ENCODE data around the gene SLC35B3.

SLC35B3 gene

GRCh38 chr6:8375916-8376315, 59.4 kb downstream of the SLC35B3 start:
- Histone ChIP-seq H3K27me3 (ENCODE audit: control insufficient read depth, insufficient read depth, low read length) (no peaks in the 10 kb centered on the region), H3K4me3 (ENCODE audit: low read depth, low read length) (no peak overlapping the region), H3K4me1 (ENCODE audit: control insufficient read depth, insufficient read depth, low read length) (peaks cover 5% of the 10 kb centered on the region), H3K36me3 (ENCODE audit: control insufficient read depth, insufficient read depth, low read length) (no peaks in the 10 kb centered on the region), H3K9ac (ENCODE audit: low read length) (no peak overlapping the region), H3K9me3 (ENCODE audit: control insufficient read depth, insufficient read depth, low read depth, low read length) (no peaks in the 10 kb centered on the region), H3K27ac (ENCODE audit: low read depth, low read length) (no peak overlapping the region)

All from HUES6 (cell line).